Suprapubic skin (tissue), 4 donors: ENCODE data around the gene KLHDC4.

ENCODE experiments used
- EP300 ChIP-seq: sonication (generic); formaldehyde crosslinking; IDR thresholded peaks from one replicate; pipeline ENCODE4 v1.6.1; 2017; ENCODE audit warnings: antibody characterized with exemption
- POLR2A ChIP-seq, 2 donors: fragments of 450-650 bp; IDR thresholded peaks; one replicate each; pipeline ENCODE4 v1.6.1; 2017; ENCODE audit warnings: antibody characterized with exemption in 2 of 2, mild to moderate bottlenecking in 2 of 2, moderate library complexity in 2 of 2
- POLR2AphosphoS5 ChIP-seq, 3 donors: sonication (generic); formaldehyde crosslinking; IDR thresholded peaks; one replicate each; pipeline ENCODE4 v1.6.1; 2017; ENCODE audit warnings: antibody characterized with exemption in 3 of 3
- TF ChIP-seq, protein P1 (sequence below), 2 donors: fragments of 200-600 bp in 1 of 2; fragments of 450-650 bp in 1 of 2; sonication (generic) in 1 of 2; IDR thresholded peaks; one replicate each; pipeline ENCODE4 v1.5.1; 2016 to 2019; ENCODE audit warnings: antibody characterized with exemption in 2 of 2, mild to moderate bottlenecking in 1 of 2, moderate library complexity in 1 of 2

DNA sequence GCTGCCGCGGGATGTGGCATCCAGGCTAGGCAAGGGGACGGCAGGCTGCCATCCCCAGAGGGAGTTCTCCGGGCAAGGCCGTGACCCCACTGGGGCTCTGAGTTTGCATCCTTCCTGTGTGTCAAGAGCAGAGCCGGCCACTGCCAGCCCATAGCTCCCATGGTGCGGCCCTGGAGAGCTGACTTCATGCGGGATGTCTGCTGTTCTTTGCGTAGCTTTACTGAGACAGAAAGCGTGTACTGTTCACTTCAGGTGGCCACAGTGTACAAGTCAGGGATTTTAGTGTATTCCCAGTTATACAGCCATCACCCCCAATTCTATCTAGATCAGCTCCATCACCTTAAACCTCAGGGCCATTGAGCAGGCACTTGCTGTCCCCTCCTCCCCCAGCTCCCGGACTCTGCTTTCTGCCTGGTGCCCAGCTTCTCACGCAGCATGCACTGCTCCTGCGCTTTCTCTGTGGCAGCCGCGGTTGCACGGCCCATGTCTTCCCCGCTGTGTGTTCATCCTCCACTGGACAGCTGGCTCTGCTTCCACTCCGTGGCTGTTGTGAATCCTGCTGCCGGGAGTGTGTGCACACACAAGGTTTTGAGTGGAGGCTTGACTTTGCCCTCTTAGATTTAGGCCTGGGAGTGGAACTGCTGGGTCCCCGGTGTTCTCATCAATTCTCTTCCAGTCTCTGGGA lies 71.2 kb downstream of the KLHDC4 start:
- TF ChIP-seq POLR2A (IDR thresholded peaks at IDR 0.05) (no peak), EP300 (no peak), POLR2AphosphoS5 (IDR thresholded peaks at IDR 0.05) (no peak)
- TF ChIP-seq, protein P1, sequence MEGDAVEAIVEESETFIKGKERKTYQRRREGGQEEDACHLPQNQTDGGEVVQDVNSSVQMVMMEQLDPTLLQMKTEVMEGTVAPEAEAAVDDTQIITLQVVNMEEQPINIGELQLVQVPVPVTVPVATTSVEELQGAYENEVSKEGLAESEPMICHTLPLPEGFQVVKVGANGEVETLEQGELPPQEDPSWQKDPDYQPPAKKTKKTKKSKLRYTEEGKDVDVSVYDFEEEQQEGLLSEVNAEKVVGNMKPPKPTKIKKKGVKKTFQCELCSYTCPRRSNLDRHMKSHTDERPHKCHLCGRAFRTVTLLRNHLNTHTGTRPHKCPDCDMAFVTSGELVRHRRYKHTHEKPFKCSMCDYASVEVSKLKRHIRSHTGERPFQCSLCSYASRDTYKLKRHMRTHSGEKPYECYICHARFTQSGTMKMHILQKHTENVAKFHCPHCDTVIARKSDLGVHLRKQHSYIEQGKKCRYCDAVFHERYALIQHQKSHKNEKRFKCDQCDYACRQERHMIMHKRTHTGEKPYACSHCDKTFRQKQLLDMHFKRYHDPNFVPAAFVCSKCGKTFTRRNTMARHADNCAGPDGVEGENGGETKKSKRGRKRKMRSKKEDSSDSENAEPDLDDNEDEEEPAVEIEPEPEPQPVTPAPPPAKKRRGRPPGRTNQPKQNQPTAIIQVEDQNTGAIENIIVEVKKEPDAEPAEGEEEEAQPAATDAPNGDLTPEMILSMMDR (IDR thresholded peaks at IDR 0.05): no peak
